Psoas muscle (tissue), 8 donors: Measurements from ENCODE around the gene YBX3. TPM values are rescaled to one million over a fixed set of nuclear protein-coding genes. Genes with fewer than 3 reads are reported as not detected.
A peak's percentile ranks its signal among the peaks of the same experiment; 100 is the strongest.

Experiments
- ATAC-seq, 4 donors: fragments of 200-7000 bp; cut with Tn5 transposase; one replicate each; pipeline ENCODE4 v1.9.1; 2020; ENCODE audit warnings: moderate library complexity in 3 of 4, mild to moderate bottlenecking in 2 of 4
- DNase-seq, 2 donors: peaks; one replicate each; pipeline ENCODE4 v3.0.0-alpha.2; 2020
- H3K27ac ChIP-seq: fragments of 200-600 bp; one replicate; pipeline ENCODE4 v1.8.0; 2022
- H3K27me3 ChIP-seq, 3 donors: fragments of 200-600 bp in 1 of 3; one replicate each; pipeline versions ENCODE4 v1.6.1 to v1.8.0; 2013 to 2022; ENCODE audit warnings: low read length in 2 of 3, mild to moderate bottlenecking in 2 of 3, moderate library complexity in 1 of 3; ENCODE audit not compliant: insufficient read depth in 3 of 3
- H3K36me3 ChIP-seq, 2 donors: fragments of 200-600 bp in 1 of 2; one replicate each; pipeline versions ENCODE4 v1.6.1 to v1.8.0; 2013 to 2022; ENCODE audit warnings: low read depth in 1 of 2, mild to moderate bottlenecking in 1 of 2, moderate library complexity in 1 of 2; ENCODE audit not compliant: insufficient read depth in 1 of 2
- H3K4me1 ChIP-seq: fragments of 200-600 bp; one replicate; pipeline ENCODE4 v1.8.0; 2022
- H3K4me3 ChIP-seq: fragments of 200-600 bp; one replicate; pipeline ENCODE4 v1.8.0; 2022; ENCODE audit warnings: mild to moderate bottlenecking
- H3K9me3 ChIP-seq: fragments of 200-600 bp; one replicate; pipeline ENCODE4 v1.8.0; 2022
- CTCF ChIP-seq: fragments of 200-600 bp; IDR thresholded peaks from one replicate; pipeline ENCODE4 v1.8.0; 2022; ENCODE audit warnings: antibody characterized with exemption
- WGBS, 3 donors: extraction: QIAGEN DNeasy Blood & Tissue Kit; methylation state at CpG; one replicate each; pipeline versions ENCODE4 v1.1.6 to v1.1.7; 2013; 5-methylcytosine and 5-hydroxymethylcytosine counted together
- intact Hi-C, 2 donors: fragments of 100-400 bp; cut with DNase I; formaldehyde crosslinking; loops; one replicate each; pipeline versions ENCODE4 v1.11.0 to v1.14.2; 2022
- polyA plus RNA-seq, 3 donors: library from polyadenylated mRNA; stranded (reverse); fragments of 200-250 nt; gene quantifications; one replicate each; pipeline ENCODE4 v1.2.3, GENCODE V29; 2013
- total RNA-seq, 4 donors: library from RNA; stranded (reverse); fragmentation: NEBNext Ultra II Directional in 2 of 4; extraction: Animal tissue kit (Norgen Biotek cat#: 25700) in 2 of 4; gene quantifications; one replicate each; pipeline versions ENCODE4 v1.2.1 to v1.2.4, GENCODE V29; 2021 to 2023
- donor health status: healthy with polysubstance abuse.
- donor health status: DM: no; HTN: no; CAD: no; lungs with moderate emphysema.
- donor health status: Bipolar disorder and iron deficiency.
- donor health status: healthy.
- donor health status: DM: yes; HTN: yes; CAD: no.
- donor health status: DM: no; HTN: no; CAD: no.
- donor health status: DM: no; HTN: no; CAD: no.
- donor health status: DM: yes; HTN: yes; CAD: no.

YBX3 gene
- total and polyA plus RNA-seq, 7 donors = 2,735 to 6,125 (median 4,885) TPM

GRCh38 chr12:10673659-10674384 is 49.3 kb downstream of the YBX3 start, which contains the start of gene STYK1:
STYK1 (minus strand) TSS chr12:10674052; CDS start chr12:10634618, 39,434 bp downstream.
- Histone ChIP-seq H3K4me1 (no peaks in the 10 kb centered on the region), H3K36me3 (no peaks in the 10 kb centered on the region), H3K9me3 (no peaks in the 10 kb centered on the region), H3K27ac (no peak within 1 kb of the TSS), H3K4me3 (peak within 1 kb of the TSS; percentile 69), H3K27me3 (peaks cover 3 to 17% (median 4%) of the 10 kb centered on the region in 3 donors)
- intact Hi-C loops = loop anchor here in 1 of 2 donors (1.0 to 10.0 kb wide), 4 partner anchors 30 to 439 kb away; no protein-coding TSS in a partner anchor
- TF ChIP-seq CTCF = peak; percentile 84
- WGBS, 3 donors = 1 to 2% (median 1%) methylated on average over 35 of the region's 35 CpGs
- DNase-seq (peak; percentile 23 to 64), ATAC-seq (peak; percentile 43 to 84 (median 70))

GRCh38 chr12:10672231-10672868 is 50.8 kb downstream of the YBX3 start:
- Histone ChIP-seq H3K27ac (no peak overlapping the region), H3K9me3 (no peaks in the 10 kb centered on the region), H3K27me3 (peaks cover 2 to 17% (median 3%) of the 10 kb centered on the region in 3 donors), H3K36me3 (no peaks in the 10 kb centered on the region), H3K4me3 (no peak overlapping the region), H3K4me1 (no peaks in the 10 kb centered on the region)
- no peak for DNase-seq
- TF ChIP-seq CTCF = no peak
- ATAC-seq = no peak
- intact Hi-C loops = loop anchor here in 1 of 2 donors (5.0 to 10.0 kb wide), 3 partner anchors 80 to 438 kb away; no protein-coding TSS in a partner anchor
- 82 to 86% (median 84%) methylated on average over 15 of the region's 15 CpGs for WGBS, 3 donors

- Histone ChIP-seq H3K36me3 (no peaks in the 10 kb centered on the region), H3K4me1 (no peaks in the 10 kb centered on the region), H3K27me3 (peaks cover 0 to 17% (median 3%) of the 10 kb centered on the region in 3 donors), H3K27ac (no peak overlapping the region), H3K9me3 (no peaks in the 10 kb centered on the region), H3K4me3 (no peak overlapping the region)
- WGBS, 3 donors = 94 to 96% (median 95%) methylated on average over 1 of the region's 1 CpG
- intact Hi-C loops = no loop called here
- DNase-seq (no peak), ATAC-seq (no peak)
- no peak for TF ChIP-seq CTCF
These were observed 53.6 kb downstream of the YBX3 start for GRCh38 chr12:10669533-10669932.

GRCh38 chr12:10668526-10668925 is 54.6 kb downstream of the YBX3 start:
- Histone ChIP-seq H3K4me3 (peak overlapping the region; percentile 17), H3K27ac (no peak overlapping the region), H3K9me3 (no peaks in the 10 kb centered on the region), H3K27me3 (peaks cover 0 to 9% (median 2%) of the 10 kb centered on the region in 3 donors), H3K4me1 (no peaks in the 10 kb centered on the region), H3K36me3 (no peaks in the 10 kb centered on the region)
- 60 to 74% (median 71%) methylated on average over 5 of the region's 5 CpGs for WGBS, 3 donors
- intact Hi-C loops = no loop called here
- ATAC-seq (no peak), DNase-seq (no peak)
- no peak for TF ChIP-seq CTCF
